NCI-H1694 (cell line): ENCODE measurements around the gene RAD51B.
"Not testable (repeated sequence)": the region's sequence is repeated elsewhere in the genome, so short reads cannot be mapped to it uniquely, and the experiment has no call there.

Experiments
- DNase-seq: peaks from one replicate; lab custom pipeline; 2025; lab: John Stamatoyannopoulos, UW

Gene RAD51B

DNA sequence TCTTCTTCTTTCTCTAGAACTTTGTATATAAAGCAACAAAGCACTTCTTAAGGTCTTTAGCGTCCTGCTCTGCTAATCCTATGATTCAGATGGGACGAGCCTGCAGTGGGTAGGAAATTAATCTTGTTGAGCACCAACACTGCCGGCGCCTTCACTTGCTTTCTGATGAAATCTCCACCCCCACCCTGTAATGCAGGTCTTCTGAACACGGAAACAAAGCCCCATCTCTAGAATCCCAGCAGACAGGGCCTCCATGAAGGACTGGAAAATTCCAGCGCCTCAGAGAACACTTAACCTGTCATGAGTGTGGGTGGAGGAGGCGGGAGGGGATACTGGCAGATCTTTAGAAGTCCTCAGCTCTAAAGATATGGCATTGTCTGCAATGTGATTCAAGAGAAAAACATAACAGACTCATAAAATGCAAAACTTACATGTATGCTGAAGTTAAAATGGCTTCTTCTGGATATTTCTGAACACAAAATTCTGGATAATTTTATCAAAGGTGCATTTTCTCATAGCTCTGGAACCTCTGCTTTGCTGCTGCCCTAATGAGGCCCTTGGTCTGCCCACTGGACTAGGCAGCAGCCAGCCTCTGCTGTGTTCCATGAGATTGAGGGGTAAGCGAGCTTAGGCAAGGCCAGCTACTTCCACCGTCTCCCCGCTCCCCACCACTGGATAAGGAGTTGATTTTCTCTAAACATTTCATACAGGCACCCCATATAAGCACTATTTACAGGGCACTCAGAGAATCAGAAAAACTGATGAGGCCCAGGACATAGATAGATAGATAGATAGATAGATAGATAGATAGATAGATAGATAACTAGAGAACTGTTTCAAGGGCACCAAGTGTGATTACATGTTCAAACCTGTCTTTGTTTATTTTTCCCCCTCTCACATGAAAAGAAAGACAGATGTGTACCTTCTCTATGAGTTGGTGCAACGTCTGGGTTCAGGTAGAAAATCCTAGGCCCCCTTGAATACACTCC is 930.2 kb downstream of the RAD51B start:
- DNase-seq: no peak

DNA sequence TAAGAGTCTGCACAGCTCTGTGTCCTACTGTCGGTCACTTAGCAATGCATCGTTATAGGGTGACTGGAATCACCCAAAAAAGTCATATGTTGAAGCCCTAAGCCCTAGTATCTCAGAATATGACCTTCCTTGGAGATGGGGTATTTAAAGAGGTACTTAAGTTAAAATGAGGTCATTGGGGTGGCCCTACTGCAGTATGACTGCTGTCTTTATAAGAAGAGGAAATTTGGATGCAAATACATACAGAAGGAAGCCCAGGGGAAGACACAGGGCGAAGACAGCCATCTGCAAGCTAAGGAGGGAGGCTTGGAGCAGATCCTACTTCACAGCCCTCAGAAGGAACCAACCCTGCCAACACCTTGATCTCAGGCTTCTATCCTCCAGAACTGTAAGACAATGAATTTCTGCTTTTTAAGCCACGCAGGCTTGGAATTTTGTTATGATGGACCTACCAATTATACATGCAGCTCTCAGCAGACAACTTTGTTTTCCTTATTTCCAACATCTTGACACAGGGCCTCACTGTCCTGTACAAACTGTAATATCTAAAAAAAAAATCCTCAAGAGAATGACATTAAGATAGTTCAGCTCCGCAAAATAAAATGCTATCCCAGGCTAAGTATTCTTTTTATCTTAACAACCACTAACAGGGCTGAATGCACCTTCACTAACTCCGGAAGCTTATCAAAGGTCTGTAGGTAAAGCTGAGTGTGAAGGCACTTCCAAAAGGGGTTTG is 932.9 kb downstream of the RAD51B start:
- DNase-seq: no peak

DNA sequence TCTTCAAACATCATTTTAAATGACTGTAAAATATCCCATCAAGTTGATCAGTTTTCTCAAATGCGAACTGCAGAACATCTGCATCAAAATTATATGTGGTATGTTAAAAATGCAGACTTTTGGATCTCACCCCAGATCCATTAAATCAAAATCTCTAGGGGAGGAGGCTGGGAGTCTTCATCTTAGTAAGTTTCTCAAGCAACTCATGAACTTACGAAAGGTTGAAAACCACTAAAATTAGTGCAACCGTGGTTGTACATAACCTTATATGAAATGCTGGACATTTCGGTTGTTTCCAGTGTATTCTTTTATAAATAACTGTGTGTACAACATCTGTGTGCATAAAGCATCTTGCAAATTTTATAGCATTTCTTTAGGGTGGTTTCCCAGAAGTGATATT is 934.1 kb downstream of the RAD51B start:
- no peak for DNase-seq

GRCh38 chr14:68755016-68755353 is 935.4 kb downstream of the RAD51B start:
- DNase-seq: no peak

DNA sequence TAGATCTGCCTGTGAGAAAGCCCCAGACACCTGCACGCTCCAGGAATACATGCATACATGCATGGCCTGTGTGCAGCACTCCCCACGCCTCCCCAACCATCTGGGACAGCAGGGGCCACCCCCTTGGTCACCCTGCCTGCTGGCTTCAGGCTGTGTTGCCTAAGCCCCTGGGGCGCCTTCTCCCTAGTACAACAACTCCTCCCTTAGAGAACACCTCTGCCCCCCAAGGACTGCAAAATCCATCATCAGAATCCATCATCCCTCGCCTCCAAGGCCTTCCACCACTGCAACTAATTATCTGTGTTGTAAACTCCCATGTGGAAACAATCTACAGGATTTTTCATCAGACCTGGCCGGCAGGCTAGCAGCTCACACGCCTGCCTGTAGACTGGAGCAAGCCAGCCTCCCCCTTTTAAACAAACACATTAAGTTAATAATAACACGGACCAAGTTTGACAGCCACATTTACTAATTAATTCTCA is 936.5 kb downstream of the RAD51B start:
- no peak for DNase-seq

DNA sequence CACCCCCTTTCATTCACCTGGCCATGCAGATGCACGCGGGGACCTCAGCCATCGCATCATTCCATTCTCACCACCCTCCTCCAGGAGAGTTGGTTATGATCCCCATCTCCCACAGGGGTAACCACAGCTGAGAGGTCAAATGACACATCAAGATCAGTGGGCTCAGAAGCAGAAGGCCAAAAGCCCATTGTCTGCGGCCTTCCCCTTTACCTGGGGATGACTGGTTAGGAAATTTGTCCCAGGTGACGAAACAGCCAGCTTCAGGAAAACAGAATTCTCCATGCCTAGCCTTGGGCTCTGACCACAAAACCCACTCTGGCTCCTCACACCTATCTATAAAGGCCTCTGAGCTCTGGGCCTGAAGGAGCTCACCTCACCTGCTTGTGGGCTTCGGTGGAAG is 937.2 kb downstream of the RAD51B start:
- DNase-seq: no peak

- no peak for DNase-seq
Observed at GRCh38 chr14:68757618-68758081, 938.1 kb downstream of the RAD51B start.

GRCh38 chr14:68758301-68758700 is 938.7 kb downstream of the RAD51B start:
- no peak for DNase-seq

- no peak for DNase-seq
Observed at GRCh38 chr14:68759017-68759560, 939.5 kb downstream of the RAD51B start.

- DNase-seq: no peak
Observed at GRCh38 chr14:68759937-68760336, 940.4 kb downstream of the RAD51B start.

GRCh38 chr14:68760761-68761160 is 941.2 kb downstream of the RAD51B start:
- no peak for DNase-seq

GRCh38 chr14:68761391-68761790 is 941.8 kb downstream of the RAD51B start:
- DNase-seq: no peak

GRCh38 chr14:68762953-68763764 is 943.6 kb downstream of the RAD51B start:
- DNase-seq: no peak

DNA sequence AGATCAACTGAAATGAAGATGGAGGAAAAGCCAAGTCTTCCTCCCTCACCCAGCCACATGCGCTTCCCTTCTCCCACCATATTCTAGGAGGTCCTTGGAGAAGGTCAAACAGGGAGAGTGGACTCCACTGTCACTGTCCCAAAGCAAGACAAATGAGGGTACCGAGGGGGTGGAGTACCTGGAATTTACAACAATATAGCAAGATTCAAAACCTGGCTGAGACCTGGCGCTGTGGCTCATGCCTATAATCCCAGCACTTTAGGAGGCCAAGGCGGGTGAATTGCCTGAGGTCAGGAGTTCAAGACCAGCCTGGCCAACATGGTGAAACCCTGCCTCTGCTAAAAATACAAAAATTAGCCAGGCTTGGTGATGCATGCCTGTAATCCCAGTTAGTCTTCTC is 944.3 kb downstream of the RAD51B start:
- not testable (repeated sequence) for DNase-seq

DNA sequence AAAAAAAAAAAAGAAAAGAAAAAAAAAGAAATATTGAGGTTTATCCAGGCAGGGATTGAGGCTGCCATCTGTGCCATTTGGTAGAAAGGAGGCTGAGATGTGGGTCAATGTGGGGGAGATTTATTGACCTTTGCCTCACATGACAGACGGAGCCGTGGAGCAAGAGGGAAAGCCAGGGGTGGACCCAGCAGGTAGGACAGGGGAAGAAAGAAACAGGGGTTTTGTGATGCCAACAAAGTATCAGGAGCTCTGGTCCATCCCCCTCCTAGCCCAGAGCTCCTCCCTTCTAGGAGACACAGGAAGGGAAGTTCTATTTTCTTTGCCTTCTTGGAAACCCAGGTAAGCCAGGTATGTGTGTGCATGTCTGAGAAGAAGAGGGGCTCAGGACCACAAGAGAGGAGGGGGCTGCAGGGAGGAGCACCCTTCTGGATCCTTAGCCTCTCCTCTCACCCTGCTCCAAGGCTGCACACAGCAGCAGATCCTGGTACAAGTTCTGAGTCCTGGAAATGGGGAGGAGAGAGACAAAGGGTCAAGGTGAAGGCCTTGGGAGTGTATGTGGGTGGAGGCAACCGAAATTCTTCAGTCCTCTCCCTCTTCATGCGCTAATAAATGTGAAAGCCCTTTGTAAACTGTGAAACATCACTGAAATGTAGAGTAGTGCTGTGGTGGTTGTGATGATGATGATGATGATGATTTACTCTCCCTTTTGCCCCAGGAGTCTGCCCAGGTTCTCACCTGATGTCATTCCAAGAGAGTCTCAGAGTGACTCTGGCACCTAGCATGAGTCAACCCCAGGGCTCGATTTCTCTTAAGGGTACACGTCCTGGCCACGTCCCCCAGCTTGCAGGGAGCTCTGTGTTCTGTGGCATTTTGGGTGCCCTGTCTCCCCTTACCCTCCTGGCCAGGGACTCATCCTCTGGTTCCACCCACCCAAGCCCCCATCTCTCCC is 947.0 kb downstream of the RAD51B start:
- no peak for DNase-seq

- no peak for DNase-seq
Observed at GRCh38 chr14:68767248-68767645, 947.7 kb downstream of the RAD51B start.

- DNase-seq: no peak
Observed at GRCh38 chr14:68768316-68768715, 948.7 kb downstream of the RAD51B start.

- no peak for DNase-seq
Observed at GRCh38 chr14:68770051-68770450, 950.5 kb downstream of the RAD51B start.

DNA sequence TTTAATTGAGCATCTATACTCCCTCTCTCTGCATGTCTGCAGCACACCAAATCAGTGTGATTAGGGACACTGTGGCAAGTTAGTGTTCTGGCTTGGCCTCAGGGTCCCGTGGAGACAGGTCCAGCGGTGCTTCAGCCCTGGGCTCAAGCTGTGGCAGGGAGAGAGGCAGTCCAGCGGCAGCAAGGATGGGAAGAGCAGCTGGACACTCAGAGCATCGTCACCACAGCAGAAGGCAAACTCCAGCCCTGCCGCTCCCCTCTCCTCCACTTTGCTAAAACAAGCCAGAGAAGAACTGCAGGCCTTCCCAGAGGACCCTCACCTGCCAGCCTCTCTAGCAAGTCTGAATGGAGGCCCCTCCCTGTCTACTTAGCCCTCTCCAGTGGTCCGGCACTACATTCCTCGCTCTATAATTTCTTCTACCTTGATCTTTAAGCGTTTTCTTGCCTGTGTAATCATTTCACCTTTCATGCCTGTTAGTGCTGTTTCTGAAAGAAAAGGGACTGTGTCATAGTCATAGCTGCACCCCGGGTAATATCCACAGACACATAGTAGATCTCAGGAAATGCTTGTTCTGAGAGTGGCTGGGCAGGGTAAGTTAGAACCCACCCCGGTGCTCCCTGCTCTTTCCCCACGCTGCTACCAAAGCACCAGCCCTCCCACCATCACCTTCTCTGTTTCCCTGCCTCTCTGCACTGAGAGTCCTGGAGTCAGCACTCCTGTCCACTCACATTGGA is 951.1 kb downstream of the RAD51B start:
- DNase-seq: no peak

DNA sequence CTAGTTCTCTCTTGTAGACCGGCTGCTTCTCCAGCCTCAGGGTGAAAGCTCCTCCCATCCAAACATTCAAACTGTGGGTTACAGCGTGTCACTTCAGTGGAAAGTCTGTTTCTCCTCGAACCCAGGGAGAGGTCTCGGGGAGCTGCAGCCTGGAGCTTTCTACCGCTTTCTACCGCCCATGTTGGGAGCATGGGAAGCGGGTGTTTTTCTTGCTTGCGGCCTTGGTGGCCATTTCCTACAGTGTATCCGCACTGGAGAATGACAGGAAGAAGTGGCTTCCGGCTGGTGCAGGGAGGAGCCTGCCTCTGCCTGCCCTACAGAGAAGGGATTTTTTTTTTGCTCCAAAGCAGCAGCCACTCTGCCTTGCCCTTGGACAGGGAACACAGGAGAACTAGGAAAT is 952.1 kb downstream of the RAD51B start:
- DNase-seq: no peak
